Activated CD8-positive, alpha-beta T cell treated with anti-CD3 and anti-CD28 coated beads for 36 hours (primary cell): Measurements from ENCODE around the gene ANKLE1. TPM values are rescaled to one million over a fixed set of nuclear protein-coding genes. Genes with fewer than 3 reads are reported as not detected.

Experiments used
- ATAC-seq: fragments of 200-7000 bp; cut with Tn5 transposase; one replicate; pipeline ENCODE4 v1.10.0; 2021; ENCODE audit warnings: mild to moderate bottlenecking, moderate library complexity
- CTCF ChIA-PET: fragments of 350-600 bp; sonication (Branson Sonifier 250); formaldehyde crosslinking; loops from one replicate; lab custom pipeline; 2021; ENCODE audit warnings: antibody characterized with exemption; lab: Charles Lee
- POLR2A ChIA-PET: fragments of 350-600 bp; sonication (Branson Sonifier 250); formaldehyde crosslinking; loops from one replicate; lab custom pipeline; 2021; ENCODE audit warnings: antibody characterized with exemption; lab: Charles Lee
- DNase-seq: peaks from one replicate; pipeline ENCODE4 v3.0.0-alpha.2; 2020
- H3K27ac Mint-ChIP-seq: one replicate; pipeline ENCODE4 v1.8.0; 2021; ENCODE audit warnings: mild to moderate bottlenecking, mixed read lengths
- H3K27me3 Mint-ChIP-seq: one replicate; pipeline ENCODE4 v1.8.0; 2021; ENCODE audit warnings: mixed read lengths
- H3K36me3 Mint-ChIP-seq: one replicate; pipeline ENCODE4 v1.8.0; 2021; ENCODE audit warnings: low read depth, mixed read lengths
- H3K4me1 Mint-ChIP-seq: one replicate; pipeline ENCODE4 v1.8.0; 2021; ENCODE audit warnings: low read depth, mixed read lengths
- H3K4me3 Mint-ChIP-seq: one replicate; pipeline ENCODE4 v1.8.0; 2021; ENCODE audit warnings: mild to moderate bottlenecking, moderate library complexity, mixed read lengths
- H3K9me3 Mint-ChIP-seq: one replicate; pipeline ENCODE4 v1.8.0; 2021; ENCODE audit warnings: mixed read lengths
- CTCF ChIP-seq: fragments of 200-600 bp; IDR thresholded peaks from one replicate; pipeline ENCODE4 v1.8.0; 2022; ENCODE audit warnings: antibody characterized with exemption, mild to moderate bottlenecking
- intact Hi-C: fragments of 100-400 bp; cut with micrococcal nuclease; formaldehyde crosslinking; loops from one replicate; pipeline ENCODE4 v1.10.0; 2022
- total RNA-seq, 2 experiments: library from RNA; stranded (reverse); gene quantifications; one replicate each; pipeline ENCODE4 v1.2.3, GENCODE V29; 2021

The ANKLE1 gene
- total RNA-seq, 2 experiments from 2014 or later = 15.9 to 18.4 TPM

- ATAC-seq (peak; percentile 18), DNase-seq (peak; percentile 52)
- peaks cover 14% of the 10 kb centered on the region for H3K4me1 Mint-ChIP-seq
- ChIA-PET POLR2A (interaction anchor here (1.0 to 1.9 kb wide), 4 partner anchors 12 to 24 kb away, joined by 3 to 8 read pairs (median 4); partner anchors contain the start of genes DDA1 and MRPL34), CTCF (interaction anchor here (0.7 to 1.7 kb wide), 2 partner anchors 22 to 57 kb away, joined by 3 to 5 read pairs; no protein-coding TSS in a partner anchor)
- no peak for TF ChIP-seq CTCF
- intact Hi-C loops = no loop called here
- H3K27ac Mint-ChIP-seq = peak overlapping the region; percentile 34
- H3K36me3 Mint-ChIP-seq = no peaks in the 10 kb centered on the region
- peak overlapping the region; percentile 65 for H3K4me3 Mint-ChIP-seq
- H3K27me3 Mint-ChIP-seq = no peaks in the 10 kb centered on the region
- no peaks in the 10 kb centered on the region for H3K9me3 Mint-ChIP-seq
Measured at GRCh38 chr19:17328517-17329365, 47.0 kb downstream of the ANKLE1 start.

GRCh38 chr19:17329366-17330261 lies 47.9 kb downstream of the ANKLE1 start:
- no peak for TF ChIP-seq CTCF
- H3K4me3 Mint-ChIP-seq = peak overlapping the region; percentile 57
- no peaks in the 10 kb centered on the region for H3K36me3 Mint-ChIP-seq
- no peaks in the 10 kb centered on the region for H3K27me3 Mint-ChIP-seq
- DNase-seq (no peak), ATAC-seq (no peak)
- ChIA-PET POLR2A (interaction anchor here (0.5 to 1.4 kb wide), 4 partner anchors 20 to 27 kb away, joined by 3 to 4 read pairs (median 3); partner anchors contain the start of genes ABHD8, DDA1 and MRPL34), CTCF (interaction anchor here (1.7 kb wide), 1 partner anchor 56 kb away, joined by 5 read pairs; no protein-coding TSS in a partner anchor)
- no peak overlapping the region for H3K27ac Mint-ChIP-seq
- no peaks in the 10 kb centered on the region for H3K9me3 Mint-ChIP-seq
- H3K4me1 Mint-ChIP-seq = peaks cover 17% of the 10 kb centered on the region
- intact Hi-C loops = no loop called here

- ChIA-PET CTCF (interaction anchor here (0.8 to 1.7 kb wide), 2 partner anchors 25 to 56 kb away, joined by 3 to 5 read pairs; partner anchors contain the start of gene MRPL34), POLR2A (interaction anchor here (0.7 to 1.4 kb wide), 3 partner anchors 8 to 27 kb away, joined by 3 to 5 read pairs (median 3); partner anchors contain the start of genes ABHD8 and MRPL34)
- intact Hi-C loops = no loop called here
- H3K27me3 Mint-ChIP-seq = no peaks in the 10 kb centered on the region
- H3K27ac Mint-ChIP-seq = no peak overlapping the region
- ATAC-seq (no peak), DNase-seq (no peak)
- peaks cover 23% of the 10 kb centered on the region for H3K4me1 Mint-ChIP-seq
- no peaks in the 10 kb centered on the region for H3K9me3 Mint-ChIP-seq
- TF ChIP-seq CTCF = no peak
- H3K4me3 Mint-ChIP-seq = no peak overlapping the region
- no peaks in the 10 kb centered on the region for H3K36me3 Mint-ChIP-seq
Measured at GRCh38 chr19:17330262-17331044, 48.8 kb downstream of the ANKLE1 start.

GRCh38 chr19:17331045-17331558 lies 49.4 kb downstream of the ANKLE1 start:
- DNase-seq = no peak

More at GRCh38 chr19:17331045-17331558, 49.4 kb downstream of the ANKLE1 start:
- H3K27me3 Mint-ChIP-seq = no peaks in the 10 kb centered on the region
- intact Hi-C loops = no loop called here
- peaks cover 25% of the 10 kb centered on the region for H3K4me1 Mint-ChIP-seq
- no peak overlapping the region for H3K4me3 Mint-ChIP-seq
- no peak for ATAC-seq
- no peak for TF ChIP-seq CTCF
- H3K27ac Mint-ChIP-seq = no peak overlapping the region
- H3K36me3 Mint-ChIP-seq = no peaks in the 10 kb centered on the region
- POLR2A ChIA-PET = interaction anchor here (1.4 kb wide), 1 partner anchor 9 kb away, joined by 5 read pairs; no protein-coding TSS in a partner anchor
- CTCF ChIA-PET = interaction anchor here (0.8 to 1.5 kb wide), 3 partner anchors 26 to 73 kb away, joined by 3 to 5 read pairs (median 4); partner anchors contain the start of gene MRPL34
- no peaks in the 10 kb centered on the region for H3K9me3 Mint-ChIP-seq
